Stimulated activated CD8-positive, alpha-beta memory T cell treated with anti-CD3 and anti-CD28 coated beads, Interleukin-15, amount 100 ng/mL, for 48 hours (primary cell): ENCODE results near the gene RAE1.
A peak's percentile ranks its signal among the peaks of the same experiment; 100 is the strongest.

ENCODE experiments used
- DNase-seq, 2 donors: peaks; one replicate each; pipeline ENCODE4 v3.0.0-alpha.2; 2020; ENCODE audit warnings: low read depth in 2 of 2

RAE1 gene

DNA sequence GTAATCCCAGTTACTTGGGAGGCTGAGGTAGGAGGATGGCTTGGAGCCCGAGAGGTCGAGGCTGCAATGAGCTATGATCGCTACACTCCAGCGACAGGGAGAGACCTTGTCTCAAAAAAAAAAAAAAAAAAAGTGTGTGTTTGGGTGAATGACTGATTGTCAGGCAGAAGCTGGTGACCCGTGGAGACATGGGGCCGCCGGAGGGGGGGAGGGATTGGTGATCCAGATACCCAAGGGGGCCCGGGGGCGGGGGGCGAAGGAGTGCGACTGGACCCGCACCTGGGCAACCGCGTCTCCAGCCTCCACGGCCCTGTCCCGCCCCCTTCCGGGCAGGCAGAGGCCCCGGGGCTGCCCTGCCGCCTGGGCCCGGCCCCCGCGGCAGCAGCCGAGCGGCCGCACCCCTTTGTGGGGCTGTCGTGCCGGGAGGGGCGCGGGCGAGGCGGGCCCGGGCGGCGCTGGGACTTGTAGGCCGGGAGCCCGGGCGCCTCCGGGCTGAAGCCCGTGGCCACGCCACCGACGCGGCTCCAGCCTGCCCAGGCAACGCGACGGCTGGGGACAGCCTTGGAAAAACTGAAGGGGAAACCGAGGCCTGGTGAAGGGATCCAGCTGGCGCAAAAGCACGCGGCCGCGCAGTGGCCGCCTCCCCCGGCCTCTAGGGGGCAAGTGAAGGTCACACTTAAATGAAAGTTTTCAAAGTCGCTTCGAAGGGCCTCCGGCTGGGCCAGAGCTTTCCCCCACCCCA lies 38.1 kb downstream of the RAE1 start:
- DNase-seq: peak; percentile 48 to 56

DNA sequence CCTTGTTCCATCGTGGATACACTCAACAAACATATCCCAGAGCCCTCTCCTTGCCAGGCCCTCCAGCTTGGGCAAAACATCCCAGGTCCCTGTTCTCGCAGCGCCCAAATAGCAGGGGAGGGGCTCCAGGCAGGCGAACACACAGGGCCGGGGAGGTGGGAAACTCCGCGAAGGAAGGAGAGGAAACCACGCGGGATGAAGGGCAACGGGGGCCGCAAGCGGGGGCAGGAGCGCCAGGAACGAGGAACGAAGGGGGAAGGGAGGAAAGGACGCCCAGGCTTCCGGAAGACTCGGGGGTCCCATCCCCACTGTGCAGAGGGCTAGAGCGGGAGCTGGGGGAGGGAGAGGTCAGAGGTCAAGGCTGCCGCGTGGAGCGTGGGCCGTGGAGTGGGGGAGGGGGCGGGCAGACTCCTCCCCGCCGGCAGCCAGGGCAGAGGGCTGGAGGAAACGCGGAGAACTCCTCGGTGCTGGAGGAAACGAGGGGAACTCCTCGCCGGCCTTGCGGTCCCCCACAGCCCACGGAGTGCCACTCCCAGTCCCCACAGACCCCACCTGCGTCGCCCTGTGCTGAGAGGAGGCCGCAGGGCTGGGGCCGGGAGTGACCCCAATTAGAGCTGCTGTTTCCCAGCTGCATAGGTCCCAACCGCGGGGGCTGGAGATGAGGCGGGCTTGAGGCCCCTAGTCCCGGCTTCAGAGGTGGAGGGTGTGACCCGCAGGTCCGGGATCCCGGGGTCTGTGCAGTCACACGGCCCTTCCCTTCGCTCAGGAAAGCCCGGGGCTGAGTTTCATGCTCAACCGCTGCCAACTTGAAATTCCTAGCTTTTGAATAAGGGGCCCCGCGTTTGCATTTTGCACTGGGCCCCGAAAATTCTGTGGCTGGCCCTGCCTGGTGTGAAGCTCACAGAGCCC lies 38.9 kb downstream of the RAE1 start:
- peak; percentile 61 to 65 for DNase-seq

DNA sequence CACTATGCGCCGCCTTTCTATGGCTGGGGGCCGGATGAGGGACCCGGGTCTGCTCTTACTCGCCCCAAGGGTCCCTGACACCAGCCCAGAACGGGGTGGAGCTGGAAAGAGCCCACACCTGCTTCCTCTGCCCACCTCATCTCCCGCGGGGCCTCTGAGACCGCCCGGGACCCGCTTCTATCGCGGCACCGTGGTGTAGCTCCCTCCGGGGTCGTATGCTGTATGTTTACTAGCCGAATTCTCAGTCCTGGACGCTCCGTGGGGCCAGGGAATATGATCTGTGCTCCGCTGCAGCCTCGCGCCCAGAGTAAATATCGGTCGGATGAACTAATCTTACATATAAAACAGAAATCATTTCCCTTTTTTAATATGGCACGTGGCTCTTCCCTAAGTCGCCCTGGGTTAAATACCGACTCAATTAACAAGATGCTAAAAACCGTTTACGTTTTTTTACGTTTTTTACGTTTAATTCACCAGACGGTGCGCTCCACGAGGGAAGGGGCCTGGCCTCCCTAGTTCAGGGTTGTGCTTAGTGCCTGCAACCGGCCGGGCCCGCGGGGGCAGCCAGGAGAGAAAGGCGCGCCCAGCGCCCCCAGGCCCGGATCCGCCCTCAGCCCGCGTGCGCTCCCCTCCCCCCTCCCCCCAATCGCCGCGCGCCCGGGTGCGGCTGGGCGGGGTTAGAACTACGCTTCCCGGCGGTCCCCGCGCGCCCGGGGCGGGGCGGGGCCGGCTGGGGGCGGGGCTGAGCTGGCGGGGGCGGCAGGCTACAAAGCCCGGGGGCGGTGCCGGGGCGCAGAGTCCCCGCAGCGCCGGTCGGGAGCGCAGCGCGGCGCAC lies 39.8 kb downstream of the RAE1 start, which contains the start of gene RBM38:
TSS of gene RBM38 (plus strand) at position 793 of the 835 bp plus-strand sequence. CDS start 186 bp downstream, outside the sequence.
- peak; percentile 72 to 74 for DNase-seq

DNA sequence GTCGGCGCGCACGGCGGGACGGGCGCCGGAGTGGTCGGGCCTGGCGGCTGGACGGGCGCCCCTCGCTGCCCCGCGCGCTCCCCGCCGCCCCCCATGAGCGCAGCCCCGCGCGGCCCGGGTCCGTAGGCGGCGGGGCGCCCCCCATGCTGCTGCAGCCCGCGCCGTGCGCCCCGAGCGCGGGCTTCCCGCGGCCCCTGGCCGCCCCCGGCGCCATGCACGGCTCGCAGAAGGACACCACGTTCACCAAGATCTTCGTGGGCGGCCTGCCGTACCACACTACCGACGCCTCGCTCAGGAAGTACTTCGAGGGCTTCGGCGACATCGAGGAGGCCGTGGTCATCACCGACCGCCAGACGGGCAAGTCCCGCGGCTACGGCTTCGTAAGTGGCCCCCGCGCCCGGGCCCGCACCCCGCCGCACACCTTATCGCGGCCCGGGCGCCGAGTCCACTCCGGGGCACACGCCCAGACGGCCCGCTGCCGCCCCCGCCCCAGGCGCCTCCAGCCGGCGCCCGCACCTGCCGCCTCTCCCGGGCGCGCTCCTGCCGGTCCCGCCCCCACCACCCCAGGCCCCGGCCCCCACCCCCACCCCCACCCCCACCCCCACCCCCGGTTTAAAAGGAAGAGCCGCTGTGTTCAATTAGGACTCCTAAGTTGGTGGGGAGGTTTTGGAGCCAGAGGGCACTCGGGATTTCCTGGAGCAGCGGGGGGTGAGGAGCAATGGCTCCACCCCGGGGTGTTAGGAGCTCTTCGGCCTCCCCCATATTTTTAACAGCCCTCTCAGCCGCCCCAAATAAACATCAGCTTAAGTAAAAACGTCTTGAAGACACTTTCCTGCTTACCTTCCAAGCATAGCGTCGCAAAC lies 40.6 kb downstream of the RAE1 start:
- no peak for DNase-seq

DNA sequence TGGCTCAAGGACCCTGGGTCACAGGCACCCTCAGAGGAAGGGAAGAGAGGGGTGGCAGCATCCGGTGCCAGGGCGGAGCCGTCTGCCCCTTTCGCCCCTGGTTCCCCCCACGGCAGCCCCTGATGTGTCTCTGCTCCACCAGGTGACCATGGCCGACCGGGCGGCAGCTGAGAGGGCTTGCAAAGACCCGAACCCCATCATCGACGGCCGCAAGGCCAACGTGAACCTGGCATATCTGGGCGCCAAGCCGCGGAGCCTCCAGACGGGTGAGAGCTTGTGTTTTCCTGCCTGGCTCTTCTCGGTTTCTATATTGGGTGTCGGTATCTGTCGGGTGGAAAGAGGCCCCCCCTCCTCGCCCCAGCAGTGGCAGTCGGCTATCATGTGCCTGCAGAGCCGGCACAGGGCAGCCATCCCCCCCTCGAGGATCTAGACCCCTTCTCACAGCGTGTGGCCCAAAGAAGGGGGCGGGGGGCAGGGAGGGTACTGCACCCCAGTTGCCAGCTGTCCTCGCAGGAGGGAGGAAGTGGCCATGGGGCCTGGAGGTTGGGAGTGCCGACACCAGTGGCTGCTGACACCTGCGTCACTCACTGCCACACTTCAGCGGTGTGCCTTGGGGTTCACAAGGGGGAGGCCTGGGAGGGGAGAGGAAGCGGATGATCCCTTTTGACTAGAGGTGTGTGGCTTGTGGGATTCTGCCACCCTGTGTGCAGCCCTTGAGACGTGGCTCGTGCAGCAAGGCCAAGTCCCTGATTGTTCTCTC lies 41.6 kb downstream of the RAE1 start:
- peak; percentile 69 to 74 for DNase-seq

DNA sequence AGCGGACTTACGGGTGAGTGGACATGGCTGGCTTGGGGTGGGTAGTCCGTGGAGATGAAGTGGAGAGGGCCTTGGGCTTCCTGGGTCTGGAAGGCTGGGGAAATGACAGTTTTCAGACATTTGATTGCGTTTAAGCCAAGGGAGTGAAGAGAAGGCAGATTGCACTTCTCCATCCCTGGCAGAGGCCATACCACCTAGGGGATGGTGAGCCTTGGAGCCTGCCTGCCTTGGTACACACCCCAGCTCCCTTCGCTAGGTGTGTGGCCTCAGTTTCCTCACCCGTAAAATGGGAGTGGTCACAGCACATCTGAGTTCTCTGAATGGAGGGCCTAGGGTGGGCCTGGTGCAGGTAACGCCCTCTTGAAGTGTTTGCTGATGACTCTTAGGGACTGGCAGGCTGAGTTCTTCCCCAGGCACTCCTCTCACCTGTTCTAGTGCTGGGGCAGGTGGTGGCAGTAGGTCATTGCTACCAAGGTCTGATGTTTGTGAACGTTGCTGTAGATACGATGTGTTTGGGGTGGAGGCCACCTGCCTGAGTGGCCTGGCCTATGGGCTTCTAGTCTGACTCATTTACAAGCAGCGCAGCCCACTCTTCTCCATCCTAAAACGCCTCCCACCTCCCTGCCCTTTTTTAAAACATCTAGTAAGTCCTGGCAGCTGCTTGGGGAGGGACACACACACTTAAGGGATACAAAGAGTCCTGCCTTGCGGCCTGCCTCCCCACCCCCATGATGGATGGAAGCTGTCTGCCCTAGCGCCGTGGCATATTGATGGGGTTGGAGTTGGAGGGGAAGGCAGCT lies 42.5 kb downstream of the RAE1 start:
- DNase-seq: no peak

DNA sequence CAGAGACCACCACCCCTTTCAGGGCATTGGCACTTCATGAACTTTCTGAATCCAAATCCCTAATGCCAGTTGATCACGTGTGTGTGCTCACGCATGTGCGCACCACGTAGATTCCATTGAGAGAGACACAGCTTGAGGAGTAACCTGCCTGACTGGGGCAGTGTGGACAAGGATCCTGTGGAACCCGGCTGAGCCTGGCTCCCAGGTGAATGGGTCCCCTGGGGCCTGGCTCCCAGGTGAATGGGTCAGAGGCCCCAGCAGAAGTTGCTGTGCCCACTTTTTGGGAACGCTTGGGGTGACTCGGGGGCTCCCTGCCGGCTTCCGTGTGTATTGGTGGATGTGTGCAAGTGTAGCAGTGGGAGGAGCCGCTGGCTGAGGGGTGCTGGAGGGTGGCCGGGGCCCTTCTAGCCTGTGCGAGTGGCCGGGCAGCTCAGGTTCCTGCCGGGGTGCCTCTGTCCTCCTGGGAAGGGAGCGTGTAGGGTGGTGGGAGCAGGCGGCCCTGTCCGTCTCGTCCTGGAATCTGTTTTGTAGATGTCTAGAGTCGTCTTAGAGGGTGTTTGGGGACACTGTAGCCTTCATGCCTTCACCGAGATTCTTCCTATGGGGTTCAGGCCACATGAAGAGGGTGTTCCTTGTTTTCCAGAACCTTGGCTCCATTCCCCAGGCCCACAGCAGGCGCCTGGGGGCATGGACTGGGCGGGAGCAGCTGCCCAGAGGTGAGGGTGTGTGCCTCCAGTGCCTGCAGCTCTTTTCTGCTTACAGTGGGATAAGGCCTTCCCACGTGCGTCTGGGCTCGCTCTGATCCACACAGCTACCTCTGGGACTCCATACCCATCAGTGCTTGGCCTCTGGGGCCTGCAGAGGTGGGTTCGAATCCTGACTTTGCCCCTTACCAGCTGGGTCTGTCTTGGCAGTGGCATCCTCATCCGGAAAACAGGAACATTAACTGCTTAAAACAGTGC lies 43.3 kb downstream of the RAE1 start:
- DNase-seq: no peak

DNA sequence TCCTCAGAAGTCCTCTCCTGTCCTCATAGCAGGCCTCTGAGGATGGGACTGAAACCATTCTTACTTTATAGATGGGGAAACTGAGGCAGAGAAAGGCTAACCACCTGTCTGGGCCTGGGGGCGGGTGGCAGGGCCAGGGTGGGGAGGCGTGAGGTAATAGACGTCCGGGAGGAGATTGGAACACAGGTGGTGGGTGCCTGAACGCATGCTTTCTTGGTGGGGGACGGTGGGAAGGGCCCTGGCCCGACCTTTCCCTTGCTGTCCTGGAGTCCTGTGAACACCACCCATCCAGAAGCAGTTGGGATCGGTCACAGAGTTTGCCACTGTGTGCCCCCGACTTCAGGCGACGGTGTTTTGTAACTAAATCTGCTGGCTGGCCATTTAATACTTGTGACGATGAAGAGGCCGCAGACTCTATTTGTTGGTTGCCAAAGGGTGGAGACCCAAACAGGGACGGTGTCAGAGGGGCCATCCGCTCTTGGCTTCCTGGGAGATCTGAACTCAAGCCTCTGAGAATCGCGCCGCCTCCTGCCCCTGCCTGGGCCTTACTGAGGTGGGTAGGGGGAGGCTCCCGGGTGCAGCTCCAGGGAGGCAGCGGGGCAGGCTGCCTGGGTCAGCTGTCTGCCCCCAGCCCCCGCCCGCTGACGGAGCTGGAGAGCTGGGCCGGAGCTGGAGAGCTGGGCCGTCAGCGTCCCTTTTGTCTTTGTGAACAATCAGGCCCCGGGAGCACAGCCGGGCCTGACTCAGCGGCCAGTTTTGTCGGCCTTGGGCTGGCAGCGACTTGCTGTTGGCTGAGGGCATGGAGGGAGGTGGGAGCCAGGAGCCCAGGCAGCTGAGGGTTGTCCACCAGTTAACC lies 44.3 kb downstream of the RAE1 start:
- DNase-seq: no peak

DNA sequence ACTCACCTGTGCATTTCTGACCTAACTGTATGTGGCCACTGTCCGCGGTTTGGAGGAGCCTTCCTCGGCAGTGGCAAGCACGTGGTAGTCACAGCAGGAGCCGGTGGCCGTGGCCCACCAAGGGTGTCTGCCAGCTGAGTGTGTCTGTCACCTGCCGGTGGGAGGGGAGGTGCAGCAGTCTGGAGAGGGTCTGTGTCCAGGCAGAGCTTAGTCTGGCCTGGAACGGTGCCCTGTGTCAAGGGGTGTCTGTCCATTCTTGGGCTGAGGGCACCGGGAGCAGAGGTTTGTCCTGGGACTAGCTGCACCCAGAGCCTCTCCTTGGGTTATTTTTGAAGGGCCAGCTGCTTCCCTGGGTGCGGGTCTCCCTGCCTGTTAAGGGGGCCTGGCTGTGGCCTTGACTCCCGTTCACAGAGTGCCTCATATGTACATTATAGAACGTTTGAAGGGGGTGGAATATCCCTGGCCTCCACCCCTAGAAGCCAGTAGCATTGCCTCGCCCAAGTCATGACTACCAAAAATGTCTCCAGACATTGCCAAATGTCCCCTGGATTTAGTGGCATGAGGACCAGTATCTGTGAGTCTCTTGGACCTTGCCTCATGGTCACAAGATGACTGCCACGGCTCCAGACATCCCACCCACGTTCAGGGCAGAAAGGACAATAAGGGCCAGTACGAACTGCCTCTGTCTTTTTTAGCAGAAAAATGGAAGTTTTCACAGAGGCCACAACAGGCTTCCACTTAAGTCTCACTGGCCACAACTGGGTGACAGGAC lies 45.3 kb downstream of the RAE1 start:
- no peak for DNase-seq

DNA sequence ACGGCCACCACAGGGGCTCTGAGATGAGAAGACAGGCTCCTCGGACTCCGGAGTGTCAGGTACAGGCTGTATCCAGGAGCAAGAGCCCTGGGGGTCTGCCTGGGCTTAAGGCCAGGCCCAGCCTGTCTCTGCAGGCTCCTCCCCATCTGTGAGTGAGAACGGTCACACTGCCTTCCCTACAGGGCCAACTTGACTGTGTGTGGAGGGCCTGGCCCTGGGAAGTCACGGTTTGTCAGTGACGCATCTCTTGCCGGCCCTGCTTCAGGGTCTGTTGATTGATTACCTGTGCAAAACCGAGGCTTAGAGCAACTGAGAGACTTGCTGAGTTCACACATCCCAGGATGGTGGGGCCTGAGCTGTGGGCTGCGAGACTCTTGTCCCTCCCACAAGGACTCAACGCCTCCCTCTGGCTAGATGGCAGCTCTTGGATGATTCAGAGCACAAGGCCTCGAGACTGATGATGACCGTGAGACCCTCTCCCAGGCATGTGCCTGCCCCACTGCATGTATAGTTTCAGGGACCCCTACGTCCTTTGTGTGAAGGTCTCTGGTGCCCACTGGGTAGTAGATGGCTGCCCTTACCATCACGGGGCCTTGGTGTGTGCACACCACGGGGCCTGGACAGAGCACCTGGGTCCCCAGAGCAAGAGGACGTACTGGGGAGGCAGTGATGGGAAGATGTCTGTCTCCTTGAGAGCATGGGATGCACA lies 46.1 kb downstream of the RAE1 start:
- no peak for DNase-seq

DNA sequence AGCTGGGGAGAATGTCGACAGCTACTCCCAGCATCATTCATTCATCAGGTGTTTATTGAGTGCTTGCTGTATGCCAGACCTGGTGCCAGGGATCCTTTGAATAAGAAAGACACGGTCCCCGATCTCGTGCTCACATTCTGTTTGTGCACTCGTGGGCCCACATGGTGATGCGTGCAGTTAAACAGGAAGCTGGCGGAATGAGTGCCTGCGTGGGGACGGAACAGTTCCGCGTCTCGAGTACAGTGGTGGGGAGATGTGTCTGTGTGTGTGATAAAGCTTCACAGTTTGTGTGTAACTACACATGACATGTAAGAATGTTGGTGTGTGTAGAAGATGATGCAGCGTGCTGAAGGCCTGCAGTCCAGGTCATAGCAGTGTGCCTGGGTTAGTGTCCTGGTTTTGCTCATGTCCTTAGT lies 46.6 kb downstream of the RAE1 start:
- DNase-seq: no peak

DNA sequence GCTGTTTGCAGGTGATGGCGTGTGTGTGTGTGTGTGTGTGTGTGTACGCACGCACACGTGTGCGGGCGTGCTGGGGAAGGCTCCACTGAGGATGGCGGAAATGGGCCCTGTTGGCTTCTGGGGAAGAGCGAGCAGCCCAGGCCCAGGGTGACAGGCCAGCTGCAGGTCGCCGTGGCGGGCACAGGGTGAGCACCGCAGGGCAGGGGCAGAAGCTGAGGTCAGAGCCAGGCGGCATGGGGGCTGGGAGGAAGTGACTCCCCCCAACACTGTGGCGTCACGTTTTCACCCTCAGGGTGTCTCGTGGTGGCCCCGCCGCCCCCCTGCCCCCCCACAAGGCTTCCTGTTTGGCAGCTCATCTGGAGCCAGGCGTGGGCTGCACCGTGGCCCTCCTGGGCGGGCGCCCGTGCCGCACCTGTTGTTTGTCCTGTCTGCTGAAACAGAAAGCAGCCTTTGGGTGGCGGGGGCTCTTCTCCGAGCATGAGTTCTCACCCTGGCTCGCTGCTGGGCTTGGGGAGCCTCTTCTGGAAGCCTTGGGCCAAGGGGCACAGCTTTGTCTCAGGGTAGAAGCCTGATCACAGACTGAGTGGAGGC lies 47.3 kb downstream of the RAE1 start:
- DNase-seq: peak; percentile 83

DNA sequence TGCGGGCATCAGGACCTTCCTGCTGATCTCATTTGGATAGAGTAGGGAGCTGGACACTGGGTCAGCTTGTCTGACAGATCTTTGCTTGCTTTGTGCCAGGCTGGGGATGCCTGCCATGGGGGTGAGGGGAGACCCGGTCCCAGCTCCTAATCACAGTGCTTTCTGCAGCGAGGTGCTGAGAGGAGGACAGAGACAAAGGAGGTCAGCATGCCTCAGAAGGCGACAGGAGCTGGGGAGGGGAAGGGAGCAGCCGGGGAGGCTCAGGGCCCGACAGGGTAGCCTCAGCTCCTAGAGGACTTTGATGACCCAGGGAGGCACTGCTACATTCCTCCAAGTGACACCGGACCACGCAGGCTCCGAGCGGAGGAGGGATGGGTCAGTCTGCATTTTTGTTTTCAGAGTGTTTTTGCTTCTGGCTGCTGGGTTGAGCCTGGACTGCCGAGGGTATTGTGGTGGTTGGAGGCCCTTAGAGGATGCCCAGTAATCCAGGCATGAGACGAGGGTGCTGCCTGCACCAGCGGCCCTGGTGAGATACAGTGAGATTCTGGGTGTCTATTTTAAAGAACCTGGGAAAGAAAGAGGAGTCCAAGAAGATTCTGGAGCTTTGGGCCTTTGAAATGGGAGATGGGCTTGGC lies 48.0 kb downstream of the RAE1 start:
- DNase-seq: no peak

DNA sequence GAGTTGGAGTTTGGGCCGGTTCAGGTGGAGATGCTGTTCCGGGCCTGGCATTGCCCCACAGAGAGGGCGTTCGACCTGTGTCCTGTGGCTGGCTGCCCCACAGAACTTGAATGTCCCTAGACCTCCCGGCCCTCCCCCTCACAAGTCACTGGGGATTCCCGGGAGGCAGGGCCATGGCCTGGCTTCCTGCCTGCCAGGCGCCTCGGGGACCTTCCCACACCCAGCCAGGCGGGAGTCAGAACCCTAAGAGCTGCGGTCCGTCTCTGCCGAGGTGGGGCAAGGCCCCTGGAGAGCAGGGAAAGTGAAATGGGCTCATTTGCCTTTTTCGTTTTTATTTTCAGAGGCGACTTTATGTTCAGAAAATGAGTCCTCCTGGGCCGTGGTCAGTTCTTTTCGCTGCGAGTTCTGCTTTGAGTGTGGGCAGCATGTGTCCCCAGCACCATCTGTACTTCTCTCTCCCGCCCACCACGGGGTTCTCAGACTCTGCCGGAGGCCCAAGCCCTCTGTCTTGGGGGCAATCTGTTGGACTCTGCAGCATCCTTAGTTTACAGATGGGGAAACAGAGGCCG lies 48.6 kb downstream of the RAE1 start:
- DNase-seq: peak; percentile 54 to 59
